Right renal cortex interstitium (tissue), 3 donors: ENCODE measurements around the gene ZP4. TPM values are rescaled to one million over a fixed set of nuclear protein-coding genes. Genes with fewer than 3 reads are reported as not detected.

Experiments used
- DNase-seq, 3 donors: peaks; one replicate each; pipeline ENCODE4 v3.0.0-alpha.2; 2013; ENCODE audit warnings: low read depth in 3 of 3, low spot score in 2 of 3
- polyA plus RNA-seq, 3 donors: library from polyadenylated mRNA; unstranded; fragments of 120-200 nt; gene quantifications; one replicate each; pipeline ENCODE4 v1.2.1, GENCODE V29; 2013; ENCODE audit not compliant: insufficient read length in 3 of 3

ZP4 gene, protein sequence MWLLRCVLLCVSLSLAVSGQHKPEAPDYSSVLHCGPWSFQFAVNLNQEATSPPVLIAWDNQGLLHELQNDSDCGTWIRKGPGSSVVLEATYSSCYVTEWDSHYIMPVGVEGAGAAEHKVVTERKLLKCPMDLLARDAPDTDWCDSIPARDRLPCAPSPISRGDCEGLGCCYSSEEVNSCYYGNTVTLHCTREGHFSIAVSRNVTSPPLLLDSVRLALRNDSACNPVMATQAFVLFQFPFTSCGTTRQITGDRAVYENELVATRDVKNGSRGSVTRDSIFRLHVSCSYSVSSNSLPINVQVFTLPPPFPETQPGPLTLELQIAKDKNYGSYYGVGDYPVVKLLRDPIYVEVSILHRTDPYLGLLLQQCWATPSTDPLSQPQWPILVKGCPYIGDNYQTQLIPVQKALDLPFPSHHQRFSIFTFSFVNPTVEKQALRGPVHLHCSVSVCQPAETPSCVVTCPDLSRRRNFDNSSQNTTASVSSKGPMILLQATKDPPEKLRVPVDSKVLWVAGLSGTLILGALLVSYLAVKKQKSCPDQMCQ
- polyA plus RNA-seq = not detected

DNA sequence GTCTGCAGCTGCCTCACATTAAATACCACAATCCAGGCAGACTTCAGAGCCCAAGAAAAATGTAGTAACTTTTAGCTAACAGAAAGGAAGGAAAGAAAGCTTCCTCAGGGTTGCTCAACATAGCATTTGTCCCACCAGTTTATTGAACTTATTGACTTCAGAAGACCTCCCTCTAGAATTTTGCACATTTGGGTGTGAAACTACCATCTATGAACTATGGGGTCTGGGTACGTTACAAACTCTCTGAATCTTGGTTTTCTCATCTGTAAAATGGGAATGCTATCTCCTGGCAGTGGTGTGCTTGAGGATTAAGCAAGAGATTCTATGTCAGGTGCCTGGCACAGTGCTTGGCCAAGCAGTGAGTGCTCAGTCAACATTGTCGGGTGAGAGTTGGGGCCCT is at the start of gene ZP4:
Gene ZP4 (minus strand): TSS at position 101 of the 400 bp plus-strand sequence. CDS start 287 bp downstream, outside the sequence.
- no peak for DNase-seq

DNA sequence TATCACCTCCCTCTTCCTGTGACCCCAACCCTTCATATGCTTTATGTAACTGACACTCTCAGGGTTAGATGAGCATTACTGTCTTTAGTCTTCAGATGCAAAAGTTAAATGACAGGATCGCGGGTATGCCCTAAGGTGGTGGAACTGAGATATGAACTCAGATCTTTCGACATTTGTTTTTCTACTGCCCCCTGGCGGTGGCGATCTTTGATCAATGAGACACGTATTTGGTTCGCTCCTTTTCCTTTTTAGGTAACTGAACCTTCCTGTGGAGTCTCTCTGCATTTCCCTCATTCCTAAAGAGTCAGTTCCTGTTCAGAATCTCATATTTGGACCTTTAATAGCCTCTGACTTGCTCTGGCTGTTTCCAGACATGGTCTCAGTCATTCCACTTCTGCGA is 47.8 kb upstream of the ZP4 start:
- no peak for DNase-seq

DNA sequence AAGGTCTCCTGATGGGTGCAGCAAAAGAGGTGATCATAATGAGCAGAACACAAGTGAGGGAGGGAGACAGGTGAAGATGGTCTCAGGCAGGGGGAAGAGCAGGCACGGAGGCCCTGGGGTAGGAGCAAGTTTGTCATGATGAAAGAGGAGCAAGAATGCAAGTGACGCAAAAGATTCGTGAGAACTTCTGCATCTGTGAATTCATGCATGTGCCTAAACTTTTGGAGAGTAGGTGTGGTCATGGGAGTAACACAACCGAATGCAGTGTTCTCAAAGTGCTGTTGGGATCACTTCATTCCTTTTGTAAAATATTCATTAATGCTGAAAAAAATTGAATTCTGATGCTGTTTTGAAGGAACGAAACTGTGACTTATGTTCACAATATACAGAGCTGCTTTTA is 47.3 kb upstream of the ZP4 start:
- no peak for DNase-seq

DNA sequence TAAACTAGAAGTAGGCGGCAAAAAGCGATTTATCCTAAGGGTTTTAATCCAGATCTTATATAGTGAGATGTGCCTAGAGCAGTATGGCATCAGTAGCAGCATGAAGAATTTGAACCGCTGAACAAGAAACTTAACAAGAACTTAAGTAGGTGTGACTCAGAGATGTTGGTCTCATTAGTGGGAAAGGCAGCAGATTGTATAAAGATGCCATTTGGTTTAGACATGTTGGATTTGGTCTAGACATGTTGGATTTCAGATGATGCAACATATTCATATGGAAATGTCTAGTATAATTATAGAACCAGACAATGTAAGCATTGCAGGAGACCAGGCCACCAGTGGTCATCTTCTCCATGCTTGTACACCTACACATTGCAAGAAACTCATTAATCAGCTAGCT is 42.1 kb upstream of the ZP4 start:
- DNase-seq = no peak

DNA sequence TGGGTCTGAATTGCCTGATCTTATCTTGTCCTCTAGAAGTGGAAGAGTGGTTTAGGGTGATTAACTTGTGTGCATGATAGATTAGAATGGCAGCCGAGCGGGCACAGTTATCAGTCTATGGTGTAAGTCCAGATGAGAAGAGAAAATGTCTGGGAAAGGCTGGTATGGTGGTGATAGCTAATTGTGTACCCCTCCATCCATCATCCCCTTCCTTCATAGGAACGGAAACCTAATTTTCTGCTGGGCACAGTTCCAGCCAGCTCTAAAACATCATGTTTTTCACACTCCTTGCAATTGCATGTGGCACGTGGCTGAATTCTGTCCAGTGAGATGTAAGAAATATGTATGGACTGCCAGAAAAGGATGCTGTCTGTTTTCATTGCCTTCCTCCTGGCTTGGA is 40.9 kb upstream of the ZP4 start:
- DNase-seq = no peak

DNA sequence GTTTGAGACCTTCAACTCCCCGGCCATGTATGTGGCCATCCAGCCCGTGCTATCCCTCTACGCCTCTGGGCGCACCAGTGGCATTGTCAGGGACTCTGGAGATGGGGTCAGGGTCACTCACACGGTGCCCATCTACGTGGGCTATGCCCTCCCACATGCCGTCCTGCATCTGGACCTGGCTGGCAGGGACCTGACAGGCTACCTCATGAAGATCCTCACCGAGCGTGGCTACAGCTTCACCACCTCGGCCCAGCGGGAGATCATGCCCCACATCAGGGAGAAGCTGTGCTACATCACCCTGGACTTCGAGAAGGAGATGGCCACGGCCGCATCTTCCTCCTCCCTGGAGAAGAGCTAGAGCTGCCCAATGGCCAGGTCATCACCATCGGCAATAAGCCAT is 36.5 kb upstream of the ZP4 start:
- no peak for DNase-seq

DNA sequence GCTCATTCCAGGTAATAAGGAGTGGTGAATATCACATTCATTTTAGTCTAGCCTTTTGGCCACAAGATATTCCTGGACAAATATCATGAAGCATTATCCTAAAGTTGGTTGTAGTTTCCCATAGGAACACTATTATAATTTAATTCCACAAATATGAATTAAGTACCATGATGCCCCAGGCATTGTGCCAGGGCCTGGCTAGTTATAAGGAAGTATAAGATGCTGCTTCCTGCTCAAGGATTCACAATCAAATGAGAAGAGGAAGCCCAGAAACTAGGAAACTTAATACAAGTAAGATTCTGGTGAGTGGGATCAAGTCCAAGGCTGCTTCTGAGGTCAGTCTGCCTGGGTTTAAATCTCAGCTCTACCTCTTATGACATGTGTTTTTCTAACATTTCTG is 30.6 kb upstream of the ZP4 start:
- DNase-seq = no peak

DNA sequence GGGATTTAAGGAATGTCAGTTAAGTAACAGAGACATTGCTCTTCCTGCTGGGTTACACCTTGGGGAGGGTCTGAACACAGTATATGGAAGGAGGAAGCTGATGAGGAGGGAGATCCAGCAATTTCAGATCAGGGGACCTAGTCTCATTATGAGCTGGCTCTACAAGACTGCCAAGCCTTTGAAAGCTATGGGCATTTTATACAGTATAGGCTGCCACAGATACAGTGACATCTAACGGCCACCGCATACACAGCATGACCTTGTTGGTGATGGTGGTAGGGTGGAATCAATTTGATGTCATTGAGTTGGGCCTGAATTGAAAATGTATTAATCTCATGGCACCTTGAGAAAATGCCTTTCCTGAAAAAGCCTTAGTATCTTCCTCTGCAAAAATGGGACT is 22.6 kb upstream of the ZP4 start:
- no peak for DNase-seq

DNA sequence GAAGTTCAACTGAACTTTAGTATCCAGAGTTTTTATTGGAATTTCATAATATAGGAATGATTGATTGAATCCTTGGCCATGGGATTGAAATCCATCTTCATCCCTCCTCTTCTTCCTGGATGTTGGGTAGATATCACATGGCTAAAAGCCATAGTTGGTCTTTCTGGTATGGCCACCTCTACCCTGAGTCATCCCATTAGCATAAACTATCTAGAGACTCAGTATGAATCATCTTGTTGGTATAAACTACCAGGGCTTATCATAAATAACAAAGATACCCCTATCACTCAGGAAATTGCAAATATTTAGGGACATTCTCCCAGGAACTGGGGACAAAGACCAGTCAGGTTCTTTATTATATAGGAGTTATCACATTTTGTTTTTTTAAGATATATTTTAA is 21.2 kb upstream of the ZP4 start:
- no peak for DNase-seq

DNA sequence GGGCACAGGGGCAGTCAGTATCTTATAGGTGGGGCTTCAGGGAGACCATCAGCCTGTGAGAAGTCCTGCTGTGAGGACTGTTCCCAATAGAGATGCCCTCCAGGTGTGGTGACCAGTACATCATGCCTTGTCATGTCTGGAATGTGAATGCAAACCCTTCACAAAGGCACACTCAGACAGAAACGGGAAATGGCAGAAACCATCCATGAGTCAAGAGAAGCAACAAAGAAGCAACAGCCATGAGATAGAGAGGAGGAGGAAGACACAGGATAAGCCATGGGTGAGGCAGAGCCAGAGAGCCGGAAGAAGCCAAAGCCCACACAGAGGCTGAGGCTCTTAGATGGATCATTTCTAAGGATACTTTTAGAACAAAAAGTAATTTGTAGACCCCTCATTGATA is 20.1 kb upstream of the ZP4 start:
- DNase-seq = no peak

DNA sequence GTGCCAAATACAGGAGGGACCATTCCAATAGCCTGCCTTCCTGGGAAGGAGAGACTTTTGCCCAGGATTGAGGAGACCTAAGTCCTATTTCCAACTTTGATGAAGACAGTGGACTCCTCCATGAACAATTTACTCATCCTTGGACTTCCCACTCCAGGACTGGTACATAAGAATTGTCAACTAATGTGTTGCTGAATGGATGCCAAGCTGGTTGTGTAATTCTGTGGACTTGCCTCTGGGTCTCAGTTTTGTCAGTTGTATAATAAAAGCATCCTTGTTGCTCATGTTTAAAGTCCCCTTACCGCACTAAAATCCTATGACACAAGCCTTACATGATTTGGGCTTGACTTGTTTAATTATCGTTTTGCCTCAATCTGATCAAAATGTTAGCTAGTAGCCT is 13.2 kb upstream of the ZP4 start:
- DNase-seq = no peak

DNA sequence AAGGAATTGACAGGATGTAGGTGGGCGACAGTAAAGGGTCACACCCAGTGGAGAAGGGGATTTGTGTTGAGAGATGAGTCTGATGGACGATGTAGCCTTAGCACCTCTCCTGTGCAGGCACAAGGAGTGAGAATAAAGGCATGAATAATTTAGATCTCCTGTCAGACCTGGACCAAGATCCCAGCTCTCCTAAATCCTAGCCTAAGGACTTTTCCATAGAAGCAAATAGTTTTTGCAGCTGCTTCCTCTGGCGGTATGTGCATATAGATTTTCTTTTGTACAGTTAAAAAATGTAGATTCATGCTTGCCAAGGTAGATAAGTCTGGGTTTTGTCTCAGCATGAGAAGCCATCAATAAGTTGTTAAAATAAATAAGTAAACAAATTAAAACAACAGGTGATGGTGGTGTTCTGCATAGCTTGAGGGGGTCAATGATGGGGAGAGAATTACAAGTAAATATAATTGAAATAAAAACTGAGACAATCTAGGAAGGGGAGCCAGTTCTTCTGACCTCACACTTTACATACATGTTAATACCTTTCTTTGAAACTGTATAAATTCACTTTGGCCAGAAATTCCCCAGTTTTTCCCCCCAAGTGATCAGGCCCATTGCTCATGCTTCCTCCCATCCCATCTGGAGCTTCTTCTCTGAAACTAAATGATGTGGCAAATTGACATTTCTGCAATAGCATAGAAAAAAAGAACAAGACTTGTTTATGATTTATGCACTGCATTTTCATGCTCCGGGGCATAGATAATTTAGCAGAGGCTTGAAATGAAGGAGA is 12.4 kb upstream of the ZP4 start:
- DNase-seq = no peak

DNA sequence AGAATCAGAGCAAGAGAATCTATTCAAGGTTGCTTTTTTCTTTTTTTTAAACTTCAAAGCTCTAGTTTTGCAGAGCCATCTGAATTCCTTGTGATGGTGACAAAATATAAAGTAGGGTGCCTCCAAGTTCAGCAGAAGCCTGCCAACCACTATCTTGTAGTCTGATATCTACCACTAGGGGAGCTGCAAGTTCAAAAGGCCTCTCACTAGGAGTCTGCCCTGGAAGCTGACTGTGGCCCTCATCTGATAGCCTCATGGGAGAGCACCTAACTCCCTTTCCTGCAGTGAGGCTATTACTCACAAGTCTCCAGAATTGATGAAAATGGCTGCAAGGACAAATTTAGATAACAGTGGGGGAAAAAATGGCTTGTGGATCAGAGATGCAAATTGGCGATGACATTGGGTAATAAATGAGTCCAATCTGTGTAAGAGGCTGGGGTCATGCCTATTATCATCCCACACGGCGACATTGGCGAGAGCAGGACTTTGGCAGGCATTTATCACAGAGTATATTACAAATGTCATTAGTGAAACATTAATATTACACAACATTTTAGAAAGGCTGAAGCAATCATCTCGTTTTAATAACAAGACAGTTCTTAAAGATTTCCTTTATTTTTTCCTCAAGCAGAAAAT is 10.7 kb upstream of the ZP4 start:
- DNase-seq = no peak

DNA sequence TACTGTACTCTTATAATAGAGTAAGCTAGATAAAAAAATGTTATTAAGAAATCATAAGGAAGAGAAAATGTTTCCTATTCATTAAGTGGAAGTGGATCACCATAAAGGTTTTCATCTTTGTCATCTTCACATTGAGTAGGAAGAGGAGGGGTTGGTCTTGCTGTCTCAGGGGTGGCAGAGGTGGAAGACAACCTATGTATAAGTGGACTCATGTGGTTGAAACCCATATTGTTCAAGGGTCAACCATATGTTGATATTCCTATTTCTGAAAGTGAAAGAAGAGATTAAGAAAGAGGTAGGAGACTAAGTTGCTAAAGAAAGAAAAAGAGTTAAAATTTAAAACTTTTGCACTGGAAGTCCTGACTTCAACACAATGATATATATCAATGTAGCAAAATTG is 4.9 kb upstream of the ZP4 start:
- DNase-seq = no peak

DNA sequence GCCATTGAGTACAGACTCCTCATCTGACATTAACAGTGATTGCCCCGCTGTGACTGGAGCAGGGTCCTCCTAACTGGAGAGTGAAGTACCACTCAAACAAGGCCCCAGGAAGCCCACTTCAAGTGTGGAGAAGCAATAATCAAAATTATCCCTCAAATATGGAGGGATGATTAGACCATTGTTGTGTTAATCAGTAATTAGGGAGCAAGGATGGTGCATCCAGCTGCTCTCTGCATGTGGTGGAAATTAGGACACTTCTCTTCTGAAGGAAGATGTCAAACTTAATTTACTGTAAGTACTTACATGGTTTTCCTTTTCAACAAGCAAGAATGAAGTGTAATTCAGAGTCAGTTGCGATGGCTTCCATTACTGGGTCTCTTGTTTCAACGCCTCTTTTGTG is 3.4 kb upstream of the ZP4 start:
- DNase-seq = no peak

DNA sequence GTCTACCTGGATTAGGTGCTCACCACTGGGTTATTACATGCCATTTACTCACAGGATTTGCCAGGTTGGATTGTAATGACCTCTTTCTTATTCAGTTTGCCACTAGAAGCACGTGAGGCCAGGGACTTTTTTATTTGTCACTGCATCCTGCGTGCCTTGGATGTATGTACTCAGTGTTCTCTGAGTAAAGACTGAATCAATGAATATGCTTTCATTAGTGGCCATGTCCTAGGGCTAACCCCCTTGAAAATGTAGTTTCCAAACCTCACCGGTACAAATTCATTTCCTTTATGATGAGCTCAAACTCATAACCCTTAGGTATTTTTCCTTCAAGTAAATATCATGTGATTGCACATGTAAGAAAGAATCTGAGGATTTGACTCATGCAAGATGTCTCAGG is 1.3 kb upstream of the ZP4 start:
- no peak for DNase-seq

DNA sequence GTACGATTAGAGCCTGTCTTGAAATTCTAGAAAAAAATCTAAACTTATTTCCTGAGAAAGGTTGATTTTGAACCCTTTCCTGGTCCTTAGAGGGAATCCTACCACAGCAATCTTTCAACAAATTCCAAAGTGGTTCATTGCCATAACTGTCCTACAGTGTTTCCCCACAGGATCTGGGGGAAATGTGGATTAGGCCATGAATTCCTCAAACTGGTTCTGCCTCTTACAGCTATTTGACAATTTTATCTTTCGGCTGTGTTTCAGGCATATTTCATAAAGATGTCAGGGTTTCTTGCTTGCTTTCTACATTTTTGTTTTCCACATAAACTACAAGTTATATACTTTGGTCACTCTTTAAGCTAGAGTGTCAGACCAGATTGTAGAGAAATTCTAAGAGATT is 544 bp upstream of the ZP4 start:
- no peak for DNase-seq

DNA sequence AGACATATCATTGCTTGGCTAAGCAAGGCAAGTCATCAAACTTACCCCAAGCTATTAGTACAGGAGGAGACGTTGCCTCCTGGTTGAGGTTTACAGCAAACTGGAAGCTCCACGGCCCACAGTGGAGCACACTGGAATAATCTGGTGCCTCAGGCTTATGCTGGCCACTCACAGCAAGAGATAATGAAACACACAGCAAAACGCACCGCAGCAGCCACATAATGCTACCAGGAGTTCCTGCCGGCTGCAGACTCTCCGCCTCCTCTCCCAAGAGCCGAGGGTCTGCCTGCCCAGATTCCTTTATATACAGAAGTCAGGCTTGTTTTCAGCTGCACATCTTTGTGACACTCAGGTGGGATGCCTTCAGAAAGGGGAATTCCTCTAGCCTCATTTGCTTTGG is 306 bp downstream of the ZP4 start:
- no peak for DNase-seq

DNA sequence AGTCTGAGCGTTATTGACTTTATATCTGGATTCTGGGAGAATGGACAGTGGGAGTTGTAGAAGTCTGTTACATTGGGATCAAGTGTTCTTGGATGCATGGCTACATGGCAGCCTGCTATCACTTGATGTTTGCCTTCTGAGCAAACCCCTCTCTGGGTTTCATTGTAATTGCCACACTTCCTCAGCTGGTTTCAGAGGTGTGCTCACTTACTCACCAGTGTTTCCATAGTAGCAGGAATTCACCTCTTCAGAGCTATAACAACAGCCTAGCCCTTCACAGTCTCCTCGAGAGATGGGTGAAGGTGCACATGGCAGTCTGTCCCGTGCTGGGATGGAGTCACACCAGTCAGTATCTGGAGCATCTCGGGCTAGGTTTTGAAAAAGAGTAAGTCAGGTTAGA is 2.6 kb downstream of the ZP4 start:
- DNase-seq = no peak

DNA sequence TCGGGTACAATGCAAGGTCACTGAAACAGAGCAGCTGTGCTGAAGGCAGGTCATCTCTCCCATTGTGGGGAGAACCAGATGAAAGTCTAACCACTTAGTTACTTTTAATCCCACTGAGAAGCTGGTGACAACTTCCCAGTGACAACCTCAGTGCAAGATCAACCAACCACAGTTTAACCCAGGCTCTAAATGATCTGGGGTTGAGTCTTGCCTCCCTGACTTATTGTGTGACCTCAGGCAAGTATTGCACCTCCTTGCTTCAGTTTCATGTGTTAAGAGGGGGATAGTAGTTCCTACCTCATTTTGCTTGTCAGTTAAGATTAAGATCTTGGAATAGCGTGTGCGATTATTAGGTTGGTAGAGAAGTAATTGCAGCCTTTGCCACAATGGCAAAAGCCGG is 3.2 kb downstream of the ZP4 start:
- DNase-seq = no peak

DNA sequence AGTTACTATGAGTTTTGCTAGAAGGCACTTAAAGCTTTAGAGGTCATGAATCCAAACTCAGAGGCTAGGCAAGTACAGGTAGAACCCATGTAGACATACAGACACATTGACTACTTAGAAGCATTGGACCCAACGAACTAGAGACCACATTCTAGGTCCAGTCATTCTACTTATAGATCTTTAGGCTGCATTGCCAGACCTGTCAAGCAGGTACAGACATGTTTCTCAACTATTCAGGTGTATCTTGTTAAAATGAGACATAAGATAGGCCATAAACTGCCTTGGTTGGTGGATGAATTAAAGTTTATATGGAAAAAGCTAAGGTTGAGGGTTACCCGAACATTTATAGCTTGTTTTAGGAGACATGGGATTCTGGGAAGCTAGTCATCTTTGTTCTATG is 6.5 kb downstream of the ZP4 start:
- DNase-seq = no peak

DNA sequence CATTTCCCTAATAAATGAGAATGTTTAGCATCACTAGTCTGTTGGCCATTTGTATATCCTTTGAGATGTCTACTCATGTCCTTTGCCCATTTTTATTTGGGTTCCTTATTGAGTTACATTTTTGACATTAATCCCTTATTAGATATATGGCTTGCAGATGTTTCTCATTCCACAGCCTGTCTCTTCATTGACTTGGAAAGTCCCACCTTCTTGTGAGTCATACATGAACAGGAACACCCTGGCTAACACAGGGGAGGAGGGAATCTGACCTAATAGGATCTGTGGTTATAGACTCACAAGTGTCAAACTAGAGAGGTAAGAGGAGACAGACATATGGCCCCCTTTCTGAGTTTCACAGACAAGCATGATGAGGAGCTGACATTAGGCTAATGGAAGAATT is 11.5 kb downstream of the ZP4 start:
- no peak for DNase-seq
